ENCODE data around the gene ARF4.

DNA sequence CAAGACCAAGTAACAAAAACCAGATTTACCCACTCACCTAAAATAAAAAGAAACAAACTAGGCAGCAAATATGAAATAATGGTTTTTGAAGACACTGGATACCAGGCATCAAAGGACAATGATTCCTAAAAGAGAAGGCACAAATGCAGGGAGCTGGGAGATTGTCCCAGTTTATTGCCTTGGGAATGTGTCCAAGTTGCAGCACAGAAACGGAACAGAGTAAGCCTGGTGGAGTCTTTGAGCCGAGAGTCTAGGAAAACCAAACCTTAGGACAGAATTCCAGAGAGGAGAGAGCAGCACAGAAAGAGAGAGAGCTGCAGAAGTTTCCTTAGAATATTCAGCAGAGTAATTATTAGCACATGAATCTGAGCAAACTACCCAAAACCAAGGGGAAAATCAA lies 7.8 kb upstream of the ARF4 start:
- TF ChIP-seq, protein P1, sequence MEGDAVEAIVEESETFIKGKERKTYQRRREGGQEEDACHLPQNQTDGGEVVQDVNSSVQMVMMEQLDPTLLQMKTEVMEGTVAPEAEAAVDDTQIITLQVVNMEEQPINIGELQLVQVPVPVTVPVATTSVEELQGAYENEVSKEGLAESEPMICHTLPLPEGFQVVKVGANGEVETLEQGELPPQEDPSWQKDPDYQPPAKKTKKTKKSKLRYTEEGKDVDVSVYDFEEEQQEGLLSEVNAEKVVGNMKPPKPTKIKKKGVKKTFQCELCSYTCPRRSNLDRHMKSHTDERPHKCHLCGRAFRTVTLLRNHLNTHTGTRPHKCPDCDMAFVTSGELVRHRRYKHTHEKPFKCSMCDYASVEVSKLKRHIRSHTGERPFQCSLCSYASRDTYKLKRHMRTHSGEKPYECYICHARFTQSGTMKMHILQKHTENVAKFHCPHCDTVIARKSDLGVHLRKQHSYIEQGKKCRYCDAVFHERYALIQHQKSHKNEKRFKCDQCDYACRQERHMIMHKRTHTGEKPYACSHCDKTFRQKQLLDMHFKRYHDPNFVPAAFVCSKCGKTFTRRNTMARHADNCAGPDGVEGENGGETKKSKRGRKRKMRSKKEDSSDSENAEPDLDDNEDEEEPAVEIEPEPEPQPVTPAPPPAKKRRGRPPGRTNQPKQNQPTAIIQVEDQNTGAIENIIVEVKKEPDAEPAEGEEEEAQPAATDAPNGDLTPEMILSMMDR (IDR thresholded peaks at IDR 0.05; ENCODE audit: low read length) = no peak
- TF ChIP-seq EZH2 (IDR thresholded peaks at IDR 0.05; ENCODE audit: borderline replicate concordance, low read length) = no peak
